Suppressor macrophage treated with lipopolysaccharide for 4 hours (primary cell): ENCODE data around the gene TASP1.
A peak's percentile ranks its signal among the peaks of the same experiment; 100 is the strongest.

Source experiments
- DNase-seq: peaks from one replicate; pipeline ENCODE4 v3.0.0-alpha.2; 2020

Gene TASP1

GRCh38 chr20:13430346-13431002, 208.3 kb downstream of the TASP1 start:
- DNase-seq: peak; percentile 22

GRCh38 chr20:13428684-13429083, 210.0 kb downstream of the TASP1 start:
- no peak for DNase-seq

DNA sequence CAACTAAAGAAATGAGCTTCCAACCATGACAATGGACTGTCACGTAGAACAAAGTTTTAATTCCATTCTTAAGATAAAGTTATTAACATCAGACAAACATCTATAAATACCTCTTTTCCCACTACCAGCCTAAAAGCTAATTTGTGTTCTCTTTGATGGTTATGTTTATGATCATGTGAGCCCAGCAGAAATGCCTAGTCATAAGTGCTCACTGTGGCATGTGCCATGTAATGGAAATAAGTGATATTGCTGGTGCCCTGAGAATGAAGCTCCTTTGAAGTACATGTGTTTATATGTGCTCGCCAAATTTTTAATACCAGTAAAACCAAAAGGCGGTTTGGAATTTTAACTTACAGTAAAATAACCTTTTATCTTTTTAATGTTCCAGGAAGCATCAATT, 211.9 kb downstream of the TASP1 start:
- no peak for DNase-seq

GRCh38 chr20:13425381-13426135, 213.2 kb downstream of the TASP1 start:
- DNase-seq: no peak

DNA sequence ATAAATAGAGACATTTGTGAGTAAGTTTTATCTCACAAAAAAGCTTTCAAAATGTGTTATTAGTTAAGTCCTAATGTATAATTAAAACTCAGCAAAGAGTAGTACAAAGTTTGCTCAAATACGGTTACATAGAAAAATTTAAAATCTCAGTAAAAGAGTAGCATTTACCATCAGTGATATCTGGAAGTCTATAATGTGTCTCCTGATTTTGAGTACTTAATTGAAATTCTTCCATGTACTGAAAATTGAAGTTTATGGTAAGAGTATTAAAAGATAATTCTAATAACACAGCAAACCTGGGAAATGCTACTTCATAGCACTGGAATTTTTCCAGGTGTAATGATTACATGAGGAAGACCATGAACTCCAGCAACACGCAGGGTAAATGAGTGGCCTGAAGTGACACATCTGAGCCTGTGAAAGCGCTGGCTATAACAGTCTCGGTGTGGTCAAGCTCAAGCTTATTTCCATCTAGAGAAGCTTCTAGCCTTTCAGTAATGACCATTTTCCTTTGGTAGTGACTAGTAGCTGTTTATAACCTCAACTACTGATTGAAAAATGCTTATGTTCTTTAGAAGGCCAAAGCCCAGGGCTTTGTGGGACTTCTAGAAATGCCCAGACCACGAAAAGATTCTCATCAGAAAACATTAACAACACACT, 214.4 kb downstream of the TASP1 start:
- no peak for DNase-seq

DNA sequence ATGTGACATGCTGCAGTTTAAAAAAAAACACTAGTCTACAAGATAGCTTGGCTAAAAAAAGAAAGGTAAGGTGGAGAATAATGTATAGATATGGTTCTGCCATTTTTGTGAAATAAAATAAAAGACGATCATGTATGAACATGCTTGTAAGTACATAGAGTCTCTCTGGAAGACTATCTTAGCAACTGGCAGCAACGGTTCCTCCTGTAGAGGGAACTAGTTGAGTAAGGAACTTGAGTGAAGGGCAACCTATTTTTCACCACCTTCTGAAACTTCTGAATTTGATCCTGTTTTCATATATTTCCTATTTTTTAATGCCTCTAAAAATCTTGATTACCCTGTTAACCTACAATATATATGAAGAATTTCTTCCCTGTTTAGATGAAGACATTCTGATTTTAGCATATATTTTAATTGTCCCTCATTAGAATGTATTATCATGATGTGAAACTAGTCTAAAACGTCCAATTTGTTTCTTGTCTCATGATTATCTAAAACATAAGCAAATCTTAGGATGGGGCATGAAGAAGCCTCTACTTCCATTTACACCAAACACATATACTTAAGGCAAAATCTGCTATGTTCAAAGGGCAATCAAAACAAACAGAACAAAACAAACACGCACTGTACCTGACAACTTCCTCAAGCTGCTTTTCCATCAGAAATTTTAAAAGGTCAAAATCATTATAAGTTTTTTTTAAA, 215.1 kb downstream of the TASP1 start:
- no peak for DNase-seq

DNA sequence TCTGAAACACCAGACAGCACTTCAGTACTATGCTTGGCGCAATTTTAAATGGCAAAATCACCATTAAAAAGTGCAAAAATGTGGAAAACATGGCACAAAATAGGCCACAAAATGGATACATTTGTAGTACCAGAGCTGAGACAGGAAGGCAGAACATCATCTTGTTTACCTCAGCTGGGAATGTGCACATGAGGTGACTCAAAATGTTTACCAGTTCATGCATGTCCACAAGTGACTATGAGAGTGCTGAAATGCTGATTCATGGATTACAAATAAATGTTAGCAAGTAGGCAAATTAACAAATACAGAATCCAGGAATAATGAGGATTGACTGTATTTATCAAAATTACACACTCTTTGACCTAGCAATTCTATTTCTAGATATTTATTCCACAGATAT, 216.1 kb downstream of the TASP1 start:
- DNase-seq: no peak

DNA sequence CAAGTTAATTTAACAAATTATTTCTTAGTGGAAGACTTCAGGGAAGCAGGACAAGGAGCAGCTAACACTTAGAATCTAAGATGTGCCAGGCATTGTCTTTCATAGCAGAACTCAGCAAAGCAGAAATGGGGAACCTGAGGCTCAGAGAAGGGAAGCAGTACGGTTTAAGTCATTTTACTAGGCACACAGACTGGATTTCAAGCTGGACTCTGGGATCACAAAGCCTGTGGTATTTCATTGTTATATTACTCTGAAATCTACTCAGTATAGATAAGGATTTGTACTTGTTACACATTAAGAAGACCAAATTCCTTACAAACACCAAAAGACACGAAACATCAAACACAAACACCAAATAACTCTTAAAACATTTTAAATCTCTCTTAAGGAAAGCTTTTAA, 218.1 kb downstream of the TASP1 start:
- peak; percentile 22 for DNase-seq

DNA sequence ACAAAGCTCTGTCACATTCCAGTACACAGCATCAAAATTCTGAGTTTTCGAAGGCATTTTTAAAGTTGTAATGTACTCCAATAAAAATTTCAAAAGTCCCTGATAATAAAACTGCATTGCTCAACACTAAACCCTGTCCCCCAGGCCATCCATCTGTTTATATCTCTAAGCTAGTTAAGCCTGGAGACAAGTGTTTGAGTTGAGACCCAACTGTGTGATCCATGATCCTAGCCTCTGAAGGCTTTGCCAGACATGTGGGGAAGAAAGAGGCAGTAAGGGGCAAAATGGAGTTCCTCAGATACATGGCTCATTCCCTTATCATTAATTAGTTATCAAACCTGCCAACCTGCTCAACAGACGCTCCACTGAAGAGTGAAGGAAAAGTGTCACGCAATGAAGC, 219.3 kb downstream of the TASP1 start:
- no peak for DNase-seq

DNA sequence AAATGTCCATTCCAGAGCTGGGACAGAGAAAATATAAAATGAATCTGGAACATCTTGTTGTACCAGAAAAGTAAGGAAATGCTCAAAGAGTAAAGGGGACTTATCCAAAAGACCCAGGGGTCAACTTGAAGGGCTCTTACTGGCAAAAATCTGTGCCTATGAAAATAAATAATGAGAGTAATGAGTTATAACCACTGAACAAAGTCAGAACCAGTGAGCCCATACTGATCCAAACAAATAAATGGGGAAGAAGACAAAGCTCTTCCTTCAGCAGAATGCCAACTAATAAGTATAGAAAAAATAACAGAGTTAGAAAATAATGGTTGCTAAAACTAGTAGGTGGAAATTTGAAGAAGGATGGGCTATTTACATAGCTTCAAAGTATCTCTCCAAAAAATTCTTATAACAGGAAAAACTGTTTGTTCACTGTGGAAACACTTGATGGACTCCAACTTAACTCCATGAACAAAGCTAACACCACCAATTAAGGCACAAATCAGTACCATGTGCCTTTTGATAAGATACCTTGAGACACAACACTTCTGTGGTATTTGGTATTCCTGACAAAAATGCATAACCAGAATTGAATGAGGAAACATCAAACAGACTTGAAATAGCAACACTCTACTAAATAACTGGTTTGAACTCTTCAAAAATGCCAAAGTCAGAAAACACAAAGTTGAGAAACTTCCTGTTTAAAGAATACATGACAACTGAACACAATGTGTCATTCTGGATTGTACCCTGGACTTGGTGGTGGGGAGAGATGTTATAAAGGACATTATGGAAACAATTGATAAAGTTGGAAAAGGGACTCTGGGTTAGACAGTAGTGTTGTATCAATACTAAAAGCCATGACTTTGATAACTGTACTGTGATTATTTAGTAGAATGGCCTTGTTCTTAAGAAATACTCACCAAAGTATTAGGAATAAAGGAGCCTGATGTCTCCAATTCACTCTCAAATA, 220.2 kb downstream of the TASP1 start:
- peak; percentile 32 for DNase-seq

DNA sequence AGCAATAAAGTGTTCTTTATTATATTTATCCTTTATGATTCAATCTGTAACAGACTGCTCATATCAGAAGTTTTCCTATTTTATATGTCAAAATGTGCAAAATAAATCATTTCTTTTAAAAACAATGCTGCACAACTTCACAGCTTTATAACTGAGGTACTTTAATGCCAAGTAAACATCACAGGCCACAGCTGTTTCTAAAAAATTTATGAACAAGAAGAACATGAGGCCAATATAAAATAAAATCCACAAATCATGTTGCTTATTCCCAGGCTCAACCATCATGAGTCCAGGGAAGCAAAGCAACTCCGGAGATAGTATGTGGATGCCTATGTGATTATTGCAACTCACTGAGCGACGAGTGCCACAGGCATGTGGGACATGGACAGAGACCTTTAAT, 222.2 kb downstream of the TASP1 start:
- no peak for DNase-seq

DNA sequence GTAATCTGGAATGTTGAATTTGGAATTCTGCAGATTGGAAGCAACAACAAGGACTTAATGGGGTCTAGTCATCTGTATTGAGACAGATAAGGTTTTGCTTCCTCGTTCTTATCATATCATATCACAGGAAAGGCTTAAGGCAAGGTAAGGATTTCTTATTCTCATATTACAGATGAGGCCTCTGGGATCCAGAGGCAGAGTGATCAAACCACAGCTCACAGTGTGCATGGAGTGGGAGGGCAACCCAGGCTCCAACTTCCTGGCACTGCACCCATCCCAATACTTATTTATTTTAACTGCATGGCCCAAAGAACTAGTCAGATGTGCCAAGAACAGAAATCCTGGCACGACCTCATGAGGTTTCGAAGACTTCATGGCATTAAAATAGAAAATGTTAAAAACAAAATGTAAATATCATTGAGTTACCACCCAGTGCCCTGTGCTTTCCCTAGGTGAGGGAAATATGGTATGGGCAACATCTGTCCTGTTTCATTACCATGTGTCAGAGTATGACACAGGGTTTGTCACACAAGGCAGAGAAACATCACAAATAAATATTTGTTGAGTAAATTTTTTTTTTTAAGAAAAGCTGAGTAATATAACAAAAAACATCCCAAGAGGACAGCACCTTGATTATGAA, 225.8 kb downstream of the TASP1 start:
- no peak for DNase-seq

DNA sequence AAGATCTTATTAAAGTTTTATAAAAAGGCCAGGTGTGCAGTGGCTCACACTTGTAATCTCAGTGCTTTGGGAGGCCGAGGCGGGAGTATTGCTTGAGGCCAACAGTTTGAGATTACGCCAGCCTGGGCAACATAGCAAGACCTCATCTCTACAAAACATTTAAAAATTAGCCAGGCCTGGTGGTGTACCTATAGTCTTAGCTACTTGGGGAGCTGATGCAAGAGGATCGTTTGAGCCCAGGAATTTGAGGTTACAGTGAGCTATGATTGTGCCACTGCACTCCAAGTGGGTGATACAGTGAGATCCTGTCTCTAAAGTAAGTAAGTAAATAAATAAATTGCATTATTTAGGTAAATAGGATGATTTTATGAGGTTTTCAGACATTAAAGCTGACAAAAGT, 234.4 kb downstream of the TASP1 start:
- no peak for DNase-seq

GRCh38 chr20:13403453-13403852, 235.3 kb downstream of the TASP1 start:
- no peak for DNase-seq

DNA sequence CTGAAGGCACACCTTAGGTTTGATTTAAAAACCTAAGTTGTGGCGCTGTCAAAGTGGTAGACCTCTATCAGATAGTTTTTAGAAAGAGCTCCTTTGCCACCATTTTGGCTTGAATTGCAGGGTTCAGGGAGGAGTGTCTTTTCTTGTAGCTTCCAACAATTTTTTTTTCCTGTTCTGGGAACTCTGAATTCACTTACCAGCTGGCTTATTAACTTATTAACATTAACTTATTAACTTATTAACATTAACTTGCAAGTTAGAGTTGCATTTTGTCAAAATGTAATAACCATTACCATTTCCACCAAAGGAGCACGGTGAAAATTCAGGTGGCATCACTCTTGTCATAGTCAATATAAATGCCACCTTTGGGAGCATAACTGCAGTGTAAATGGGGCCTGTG, 235.7 kb downstream of the TASP1 start:
- DNase-seq: no peak

- no peak for DNase-seq
Measured at GRCh38 chr20:13402171-13402760, 236.5 kb downstream of the TASP1 start.

DNA sequence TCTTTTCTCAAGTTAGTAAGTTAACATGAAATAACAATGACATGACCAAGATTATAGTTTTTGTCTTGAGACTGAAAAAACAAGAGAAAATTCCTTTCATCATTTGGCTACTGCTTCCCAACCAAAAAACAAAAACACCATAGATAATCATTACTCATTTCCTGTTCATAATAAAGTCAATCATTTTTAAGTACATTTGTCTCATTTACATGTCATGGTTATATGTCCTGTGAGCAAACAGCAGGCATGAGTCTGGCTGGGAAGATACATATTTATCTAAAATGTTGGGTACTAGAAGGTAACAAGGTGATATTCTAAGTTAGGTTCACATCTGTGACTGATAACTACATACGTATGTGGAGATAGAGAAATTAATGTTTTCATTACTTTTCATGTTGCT, 237.1 kb downstream of the TASP1 start:
- DNase-seq: no peak

DNA sequence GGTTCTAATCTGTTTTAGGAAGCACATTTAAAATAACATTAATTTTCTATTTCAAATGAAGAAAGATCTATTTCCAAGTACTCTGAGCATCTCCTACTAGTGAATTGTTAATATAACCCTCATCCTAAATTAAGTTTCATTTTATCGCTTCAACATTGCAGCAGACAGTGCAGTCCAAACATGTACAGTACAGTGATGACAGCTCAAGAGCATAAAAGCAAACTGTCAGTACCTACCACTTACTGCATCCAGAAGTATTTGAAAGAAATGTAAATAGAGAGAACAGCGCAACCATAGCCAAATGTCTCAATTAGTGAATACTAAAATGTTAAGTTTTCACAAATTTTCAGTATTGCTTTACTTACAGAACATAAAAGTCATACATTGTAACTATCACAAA, 238.3 kb downstream of the TASP1 start:
- DNase-seq: no peak

GRCh38 chr20:13397300-13397724, 241.4 kb downstream of the TASP1 start:
- DNase-seq: no peak

GRCh38 chr20:13396826-13397225, 241.9 kb downstream of the TASP1 start:
- no peak for DNase-seq

- no peak for DNase-seq
Measured at GRCh38 chr20:13396022-13396421, 242.7 kb downstream of the TASP1 start.
